Glomerular visceral epithelial cell (primary cell): Measurements from ENCODE around the gene C4orf50.

Source experiments
- DNase-seq: peaks from one replicate; pipeline ENCODE4 v3.0.0-alpha.2; 2016; ENCODE audit errors: extremely low spot score

The C4orf50 gene

DNA sequence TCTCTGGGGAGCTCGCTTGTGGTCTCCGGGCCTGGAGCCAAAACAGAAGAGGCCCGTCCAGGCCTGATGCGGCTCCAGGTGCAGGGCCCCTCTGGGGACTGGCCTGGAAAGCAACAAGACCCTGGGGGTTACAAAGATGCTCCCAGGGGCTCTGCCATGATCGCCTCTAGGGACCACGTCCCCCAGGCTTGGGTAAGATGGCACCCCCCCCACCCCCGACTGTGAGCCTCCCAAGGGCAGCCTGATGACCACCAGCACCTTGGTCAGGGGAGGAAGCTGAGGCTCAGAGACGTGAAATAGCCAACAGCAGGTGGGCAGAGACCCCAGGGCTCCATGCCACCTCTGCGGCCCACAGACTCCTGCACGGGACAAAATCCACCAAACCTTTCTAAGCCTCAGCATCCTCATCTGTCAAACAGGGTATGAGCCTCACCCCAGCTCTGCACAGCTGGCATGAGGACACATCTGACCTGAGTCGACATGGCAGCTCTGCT is 25.4 kb downstream of the C4orf50 start:
- DNase-seq: no peak

GRCh38 chr4:5992171-5992827 is 25.9 kb downstream of the C4orf50 start:
- no peak for DNase-seq

DNA sequence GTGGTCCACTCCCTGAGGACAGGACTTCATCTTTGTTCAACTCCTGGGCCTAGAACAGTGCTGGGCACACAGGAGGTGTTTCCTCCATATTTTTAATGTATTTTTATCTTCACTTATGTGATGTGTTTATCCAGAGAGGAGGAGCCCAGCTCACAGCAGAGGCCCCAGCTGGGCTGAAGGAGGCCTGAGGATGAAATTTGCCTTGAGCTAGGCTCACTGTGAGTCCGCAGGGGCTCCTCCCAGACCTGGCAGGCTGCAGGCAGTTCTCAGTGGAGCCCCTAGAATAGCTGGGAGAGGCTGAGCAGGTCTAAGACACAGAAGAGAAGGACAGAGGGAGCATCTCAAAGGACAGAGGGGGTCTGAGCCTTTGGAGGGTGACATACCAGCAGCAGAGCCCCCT is 26.8 kb downstream of the C4orf50 start:
- DNase-seq: no peak

DNA sequence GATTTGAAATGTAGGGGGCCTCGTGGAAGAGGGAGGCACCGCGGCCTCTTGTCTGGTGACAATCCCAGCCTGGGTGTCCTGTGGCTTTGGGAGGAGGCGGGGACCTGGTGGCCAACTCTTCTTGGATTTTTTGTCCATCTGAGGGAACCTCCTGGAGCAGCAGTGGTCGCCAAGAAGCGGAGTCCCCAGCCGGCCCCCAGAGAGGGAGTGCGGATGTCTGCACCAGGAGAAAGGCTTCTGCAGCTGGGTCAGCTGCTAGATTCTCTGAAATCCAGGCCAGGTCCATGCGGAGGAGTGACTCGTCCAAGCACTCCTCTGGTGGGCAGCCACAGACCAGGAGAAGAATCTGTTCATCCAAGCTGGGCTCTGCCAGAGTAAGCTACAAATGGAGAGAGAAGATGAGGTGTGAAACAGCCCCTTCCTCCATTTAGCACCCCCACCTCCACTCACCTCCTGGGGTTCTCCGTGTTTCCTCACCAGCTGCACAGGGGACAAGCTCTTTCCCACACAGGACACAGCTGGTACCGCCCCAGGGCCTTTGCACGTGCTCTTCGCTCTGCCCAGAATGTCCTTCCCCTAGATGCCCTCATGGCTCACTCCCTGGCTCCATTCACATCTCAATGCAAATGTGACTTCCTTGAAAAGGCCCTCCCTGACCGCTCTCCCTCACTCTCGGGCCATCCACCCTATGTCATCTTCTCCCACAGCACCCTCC is 27.6 kb downstream of the C4orf50 start:
- no peak for DNase-seq

DNA sequence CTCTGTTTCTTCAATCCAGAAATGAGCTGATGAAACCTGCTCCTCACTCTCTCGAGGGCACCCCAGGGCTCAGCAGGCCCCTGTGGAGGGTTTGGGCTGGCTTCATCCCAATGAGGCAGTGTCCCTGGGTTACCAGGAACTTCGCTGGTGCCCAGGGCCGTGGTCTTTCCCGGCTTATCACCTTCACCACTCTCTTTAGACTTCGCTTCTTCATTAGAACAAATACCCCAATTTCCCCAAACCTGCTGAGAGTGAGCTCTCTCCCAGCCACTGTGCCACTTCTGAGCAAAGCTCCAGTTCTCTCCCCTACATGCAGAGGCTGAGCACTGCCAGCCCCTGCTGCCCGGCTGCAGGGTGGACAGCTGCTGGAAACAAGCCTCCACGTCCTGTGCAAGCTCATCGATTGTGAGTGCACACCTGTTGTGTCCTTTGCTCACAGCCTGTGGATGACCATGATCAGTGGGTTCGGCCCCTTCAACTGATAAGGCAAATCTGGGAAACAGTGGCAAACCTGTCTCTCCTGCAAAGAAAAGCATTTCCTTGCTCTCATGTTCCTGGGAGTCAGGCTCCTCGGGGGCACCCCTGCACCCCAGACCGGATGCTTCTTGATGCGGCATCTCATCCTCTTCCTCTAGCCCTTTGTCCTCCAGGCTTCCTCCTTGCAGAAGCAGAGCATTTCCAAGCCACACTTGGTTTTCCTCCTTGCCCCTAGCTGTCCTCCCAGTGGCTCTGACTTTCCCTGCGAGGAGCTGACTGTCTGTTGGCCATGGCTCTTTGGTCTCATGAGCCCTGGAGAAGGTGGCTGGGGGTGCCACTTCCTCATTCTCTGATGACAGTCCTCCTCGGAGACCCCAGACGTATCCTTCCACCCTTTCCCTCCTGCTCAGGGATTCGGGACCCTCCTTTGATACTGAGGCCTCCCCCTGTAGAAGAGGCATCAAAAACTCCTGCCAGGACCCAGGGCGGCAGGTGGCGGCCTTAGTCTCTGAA is 28.7 kb downstream of the C4orf50 start:
- DNase-seq: no peak

- DNase-seq: no peak
Measured at GRCh38 chr4:5988086-5988845, 30.0 kb downstream of the C4orf50 start.

- DNase-seq: no peak
Measured at GRCh38 chr4:5984843-5985242, 33.4 kb downstream of the C4orf50 start.

GRCh38 chr4:5982156-5982973 is 35.9 kb downstream of the C4orf50 start:
- DNase-seq: no peak

GRCh38 chr4:5980436-5981155 is 37.6 kb downstream of the C4orf50 start:
- DNase-seq: no peak

- DNase-seq: no peak
Measured at GRCh38 chr4:5979981-5980380, 38.2 kb downstream of the C4orf50 start.

- DNase-seq: no peak
Measured at GRCh38 chr4:5976921-5977320, 41.3 kb downstream of the C4orf50 start.

- DNase-seq: no peak
Measured at GRCh38 chr4:5976431-5976830, 41.8 kb downstream of the C4orf50 start.

DNA sequence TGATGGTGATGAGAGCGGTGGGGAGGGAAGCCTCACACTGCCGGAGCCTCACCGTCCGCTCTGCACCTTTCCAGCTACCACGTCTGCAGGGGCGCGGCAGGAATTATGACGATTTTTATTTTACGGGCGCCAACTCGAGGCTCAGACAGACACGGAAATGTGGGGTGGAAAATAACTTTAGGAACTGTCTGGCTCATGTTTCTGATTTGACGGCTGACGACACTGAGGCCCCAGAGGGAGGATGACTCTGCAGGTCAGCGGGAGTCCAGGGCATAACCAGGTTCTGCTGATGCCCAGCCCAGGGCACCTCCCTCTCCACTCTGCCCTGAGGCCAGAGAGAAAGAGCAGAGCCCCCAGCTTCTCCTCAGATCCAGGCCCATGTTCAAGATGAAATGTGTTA is 43.9 kb downstream of the C4orf50 start:
- no peak for DNase-seq

- DNase-seq: no peak
Measured at GRCh38 chr4:5973486-5974220, 44.6 kb downstream of the C4orf50 start.

DNA sequence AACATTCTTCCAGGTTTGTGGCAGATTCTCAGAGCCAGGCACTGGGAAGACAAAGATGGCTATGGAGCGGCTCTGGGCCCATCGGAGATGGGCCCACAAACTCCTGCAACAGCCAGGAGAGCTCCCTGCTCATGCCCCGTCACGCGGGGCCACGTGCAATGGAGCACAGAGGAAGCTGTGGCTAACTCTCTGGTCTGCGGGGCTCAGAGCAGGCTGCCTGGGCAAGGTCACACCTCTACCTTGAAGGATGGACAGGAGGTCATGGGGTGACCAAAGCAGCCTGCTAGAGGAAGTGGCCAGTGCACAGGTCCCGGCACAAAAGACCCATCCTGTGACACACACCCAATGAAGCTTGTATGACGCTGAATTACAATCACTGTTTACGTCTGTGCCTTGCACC is 45.2 kb downstream of the C4orf50 start:
- no peak for DNase-seq

GRCh38 chr4:5972571-5972970 is 45.7 kb downstream of the C4orf50 start:
- no peak for DNase-seq

- DNase-seq: no peak
Measured at GRCh38 chr4:5971078-5971450, 47.2 kb downstream of the C4orf50 start.

- DNase-seq: no peak
Measured at GRCh38 chr4:5970381-5971077, 47.7 kb downstream of the C4orf50 start.

GRCh38 chr4:5969777-5970176 is 48.5 kb downstream of the C4orf50 start:
- no peak for DNase-seq
